Measurements from ENCODE around the gene GRID2. TPM values are rescaled to one million over a fixed set of nuclear protein-coding genes. Genes with fewer than 3 reads are reported as not detected.

The GRID2 gene
- total and polyA plus RNA-seq, 8 donors: 6.4 TPM; not detected in 7

- no peak for TF ChIP-seq CTCF (IDR thresholded peaks at IDR 0.05)
- no peak for TF ChIP-seq POLR2AphosphoS5 (IDR thresholded peaks at IDR 0.05)
- TF ChIP-seq POLR2A (IDR thresholded peaks at IDR 0.05): no peak
- TF ChIP-seq EP300 (IDR thresholded peaks at IDR 0.05): no peak
- Histone ChIP-seq H3K27me3 (no peaks in the 10 kb centered on the region), H3K36me3 (no peaks in the 10 kb centered on the region), H3K4me3 (no peak overlapping the region), H3K27ac (no peak overlapping the region), H3K4me1 (no peaks in the 10 kb centered on the region), H3K9me3 (peaks cover 0 to 3% (median 0%) of the 10 kb centered on the region in 4 donors)
- no peak for DNase-seq
- intact Hi-C loops (cut with DNase I; ENCODE audit: low total_unique reads): no loop called here
- 85 to 89% (median 87%) methylated on average over 7 of the region's 7 CpGs for WGBS, 5 donors
Measured at GRCh38 chr4:93103042-93103441, 799.3 kb downstream of the GRID2 start.

GRCh38 chr4:93116624-93117023 is 812.9 kb downstream of the GRID2 start:
- no peak for DNase-seq
- Histone ChIP-seq H3K9me3 (no peaks in the 10 kb centered on the region), H3K36me3 (no peaks in the 10 kb centered on the region), H3K27ac (no peak overlapping the region), H3K27me3 (no peaks in the 10 kb centered on the region), H3K4me3 (no peak overlapping the region), H3K4me1 (no peaks in the 10 kb centered on the region)
- 46 to 73% (median 55%) methylated on average over 1 of the region's 1 CpG for WGBS, 5 donors
- intact Hi-C loops (cut with DNase I; ENCODE audit: low total_unique reads): no loop called here
- TF ChIP-seq EP300 (IDR thresholded peaks at IDR 0.05) (no peak), POLR2A (IDR thresholded peaks at IDR 0.05) (no peak), CTCF (IDR thresholded peaks at IDR 0.05) (no peak), POLR2AphosphoS5 (IDR thresholded peaks at IDR 0.05) (no peak)

- H3K27ac ChIP-seq: no peak overlapping the region
- no peaks in the 10 kb centered on the region for H3K27me3 ChIP-seq
- no peaks in the 10 kb centered on the region for H3K4me1 ChIP-seq
- TF ChIP-seq CTCF (IDR thresholded peaks at IDR 0.05): no peak
- TF ChIP-seq EP300 (IDR thresholded peaks at IDR 0.05): no peak
- no peak for TF ChIP-seq POLR2AphosphoS5 (IDR thresholded peaks at IDR 0.05)
- TF ChIP-seq POLR2A (IDR thresholded peaks at IDR 0.05): no peak
- no peak overlapping the region for H3K4me3 ChIP-seq
- H3K36me3 ChIP-seq: no peaks in the 10 kb centered on the region
- intact Hi-C loops (cut with DNase I; ENCODE audit: low total_unique reads): no loop called here
- H3K9me3 ChIP-seq: no peaks in the 10 kb centered on the region
- DNase-seq: no peak
- WGBS, 5 donors: 88 to 97% (median 94%) methylated on average over 2 of the region's 2 CpGs
Measured at GRCh38 chr4:93127489-93127888, 823.7 kb downstream of the GRID2 start.

- DNase-seq: no peak
- TF ChIP-seq EP300 (IDR thresholded peaks at IDR 0.05) (no peak), CTCF (IDR thresholded peaks at IDR 0.05) (no peak), POLR2AphosphoS5 (IDR thresholded peaks at IDR 0.05) (no peak), POLR2A (IDR thresholded peaks at IDR 0.05) (no peak)
- no peaks in the 10 kb centered on the region for H3K4me1 ChIP-seq
- 68 to 78% (median 75%) methylated on average over 6 of the region's 6 CpGs for WGBS, 5 donors
- H3K4me3 ChIP-seq: no peak overlapping the region
- no peaks in the 10 kb centered on the region for H3K9me3 ChIP-seq
- H3K27me3 ChIP-seq: no peaks in the 10 kb centered on the region
- H3K27ac ChIP-seq: no peak overlapping the region
- intact Hi-C loops (cut with DNase I; ENCODE audit: low total_unique reads): no loop called here
- no peaks in the 10 kb centered on the region for H3K36me3 ChIP-seq
Measured at GRCh38 chr4:93132631-93133030, 828.9 kb downstream of the GRID2 start.

All from stomach (tissue), 9 donors.